ENCODE results near the gene EFTUD2. TPM values are rescaled to one million over a fixed set of nuclear protein-coding genes. Genes with fewer than 3 reads are reported as not detected.

The EFTUD2 gene
- total and polyA plus RNA-seq, 2 of the 8 experiments (the other 6 are each of a cell fraction or from before 2014, with no cell fraction given), result 118 to 195 TPM

GRCh38 chr17:44948315-44948795 is 49.1 kb upstream of the EFTUD2 start:
- H2BK5ac ChIP-seq (ENCODE audit: low read depth, low read length), result no peak overlapping the region
- H3K18ac ChIP-seq (ENCODE audit: extremely low read depth, low read length), result no peak overlapping the region
- peaks cover 3% of the 10 kb centered on the region for H3K79me1 ChIP-seq (ENCODE audit: low read depth, low read length)
- no peak overlapping the region for H2BK120ac ChIP-seq (replicated peaks; ENCODE audit: low read depth, low read length)
- H2BK12ac ChIP-seq (ENCODE audit: low read depth, low read length), result no peak overlapping the region
- no peak overlapping the region for H3K27ac ChIP-seq (ENCODE audit: low read depth, low read length)
- H3K4ac ChIP-seq (replicated peaks; ENCODE audit: insufficient read length, low read depth, low read length), result no peak overlapping the region
- H3K9ac ChIP-seq (replicated peaks in 1 of 4; ENCODE audit: extremely low read depth in 1 of 4, low read depth in 3 of 4, low read length in 3 of 4), result no peak overlapping the region
- no peak overlapping the region for H2BK20ac ChIP-seq (ENCODE audit: low read length)
- no peak overlapping the region for H3K23ac ChIP-seq (ENCODE audit: insufficient read length)
- H4K5ac ChIP-seq (ENCODE audit: insufficient read length, low read depth, low read length), result no peak overlapping the region
- H2AFZ ChIP-seq (ENCODE audit: low read length), result no peak overlapping the region
- no peak overlapping the region for H4K91ac ChIP-seq (replicated peaks; ENCODE audit: insufficient read length, low read length)
- WGBS, 2 experiments (ENCODE audit: extremely low coverage in 1 of 2, insufficient coverage in 1 of 2, insufficient read length in 1 of 2, insufficient replicate concordance in 2 of 2, low coverage in 1 of 2, low lambda C conversion rate in 2 of 2, missing lambda C conversion rate in 1 of 2), result 71% methylated on average over 7 of the region's 7 CpGs; no CpG with 5 or more reads in 1 of the 2 experiments
- peaks cover 0 to 2% of the 10 kb centered on the region in 2 experiments for H4K20me1 ChIP-seq (replicated peaks in 1 of 2; ENCODE audit: control insufficient read depth in 1 of 2, insufficient read depth in 2 of 2, low read length in 2 of 2)
- H3K4me2 ChIP-seq (ENCODE audit: insufficient read depth in 1 of 2, low read depth in 2 of 2, low read length in 2 of 2), result peak overlapping the region; percentile 82 to 97
- H2AK5ac ChIP-seq (ENCODE audit: low read depth, low read length), result no peak overlapping the region
- no peak overlapping the region for H4K8ac ChIP-seq (ENCODE audit: extremely low read depth, insufficient read depth, low read length)
- no peak overlapping the region for H3K56ac ChIP-seq (replicated peaks; ENCODE audit: insufficient read length, low read depth, low read length)
- TF ChIP-seq, protein P1, sequence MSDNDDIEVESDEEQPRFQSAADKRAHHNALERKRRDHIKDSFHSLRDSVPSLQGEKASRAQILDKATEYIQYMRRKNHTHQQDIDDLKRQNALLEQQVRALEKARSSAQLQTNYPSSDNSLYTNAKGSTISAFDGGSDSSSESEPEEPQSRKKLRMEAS (IDR thresholded peaks at IDR 0.05), result no peak
- TF ChIP-seq POU5F1 (IDR thresholded peaks at IDR 0.05; ENCODE audit: low read depth, low read length) (no peak), TBP (IDR thresholded peaks at IDR 0.05; ENCODE audit: low read depth, low read length) (no peak)
- H3K4me1 ChIP-seq (replicated peaks in 1 of 4; ENCODE audit: control insufficient read depth in 3 of 4, insufficient read depth in 4 of 4, low read length in 3 of 4), result no peaks in the 10 kb centered on the region; a peak in 1 of 7 replicates
- peaks cover 0 to 4% (median 0%) of the 10 kb centered on the region in 4 experiments; a peak in 1 of 7 replicates for H3K27me3 ChIP-seq (replicated peaks in 1 of 4; ENCODE audit: control insufficient read depth in 3 of 4, extremely low read depth in 1 of 4, insufficient read depth in 3 of 4, low read length in 3 of 4)
- H3K23me2 ChIP-seq (ENCODE audit: low read depth, low read length), result peaks cover 5% of the 10 kb centered on the region; the same call in 1 of the 2 replicates
- DNase-seq (ENCODE audit: low read depth in 1 of 2, low spot score in 2 of 2), result no peak
- no peak for FAIRE-seq
- peaks cover 0 to 8% (median 3%) of the 10 kb centered on the region in 4 experiments; a peak in 2 of 8 replicates for H3K36me3 ChIP-seq (ENCODE audit: control insufficient read depth in 2 of 4, insufficient read depth in 4 of 4, low read length in 3 of 4)
- no peak overlapping the region for H2BK15ac ChIP-seq (ENCODE audit: low read length)
- H3K9me3 ChIP-seq (ENCODE audit: insufficient read depth in 2 of 2, low read depth in 1 of 2, low read length in 1 of 2), result no peaks in the 10 kb centered on the region
- H3K14ac ChIP-seq (ENCODE audit: insufficient read length), result no peak overlapping the region
- ChIA-PET POLR2A (ENCODE audit: partially characterized antibody) (no interaction called here), CTCF (ENCODE audit: partially characterized antibody) (interaction anchor here (1.2 to 2.0 kb wide), 3 partner anchors 12 to 73 kb away, joined by 4 read pairs; no protein-coding TSS in a partner anchor)
- peak overlapping the region; percentile 82 to 100 (median 98); a peak in 7 of 8 replicates for H3K4me3 ChIP-seq (ENCODE audit: extremely low read depth in 1 of 4, insufficient read depth in 2 of 4, low read depth in 3 of 4, low read length in 4 of 4)
- H3K79me2 ChIP-seq (ENCODE audit: control insufficient read depth in 1 of 2, insufficient read depth in 2 of 2, low read length in 2 of 2), result peaks cover 3 to 39% of the 10 kb centered on the region in 2 experiments; a peak in 3 of 4 replicates
